Astrocyte of the spinal cord (primary cell): ENCODE measurements around the gene CNR1.

Experiments
- DNase-seq: peaks from one replicate; pipeline ENCODE4 v3.0.0; 2011; ENCODE audit warnings: low read depth, low spot score
- H3K4me3 ChIP-seq: 2 replicates; pipeline ENCODE4 v1.5.1; 2011; ENCODE audit warnings: low read depth, mild to moderate bottlenecking, low read length, moderate library complexity
- in situ Hi-C: cut with HindIII; loops from 2 replicates; pipeline ENCODE4 v1.10.0; 2017; ENCODE audit warnings: low sequenced_read_pairs
- TF ChIP-seq, protein P1 (sequence below): IDR thresholded peaks from 2 replicates; pipeline ENCODE4 v1.5.1; 2012; ENCODE audit warnings: low read depth, mild to moderate bottlenecking, low read length, inconsistent platforms

The CNR1 gene

DNA sequence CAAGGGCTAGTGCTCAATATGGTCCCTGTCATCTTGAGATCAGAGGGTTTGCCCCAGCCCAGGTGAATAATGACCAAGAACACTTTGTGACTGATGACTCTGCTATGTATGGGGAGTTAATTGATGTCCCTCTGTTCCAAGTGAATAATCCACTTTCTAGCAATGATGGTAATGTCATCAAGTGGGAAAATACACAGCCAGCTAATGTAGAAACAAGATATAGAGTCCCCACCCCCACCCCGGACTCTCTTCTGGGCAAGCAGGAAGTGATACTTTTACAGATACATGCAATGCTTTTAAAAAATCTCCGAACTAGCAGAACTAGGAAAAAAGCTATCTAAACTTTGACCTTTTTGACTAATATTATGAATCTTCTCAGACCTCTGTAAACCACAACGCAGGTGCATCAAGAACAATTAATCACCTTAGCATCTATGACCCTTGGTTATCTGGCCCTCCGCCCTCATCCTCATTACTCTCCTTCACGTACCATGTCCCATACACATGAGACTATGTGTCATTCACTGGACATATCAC, 30.5 kb downstream of the CNR1 start:
- TF ChIP-seq, protein P1, sequence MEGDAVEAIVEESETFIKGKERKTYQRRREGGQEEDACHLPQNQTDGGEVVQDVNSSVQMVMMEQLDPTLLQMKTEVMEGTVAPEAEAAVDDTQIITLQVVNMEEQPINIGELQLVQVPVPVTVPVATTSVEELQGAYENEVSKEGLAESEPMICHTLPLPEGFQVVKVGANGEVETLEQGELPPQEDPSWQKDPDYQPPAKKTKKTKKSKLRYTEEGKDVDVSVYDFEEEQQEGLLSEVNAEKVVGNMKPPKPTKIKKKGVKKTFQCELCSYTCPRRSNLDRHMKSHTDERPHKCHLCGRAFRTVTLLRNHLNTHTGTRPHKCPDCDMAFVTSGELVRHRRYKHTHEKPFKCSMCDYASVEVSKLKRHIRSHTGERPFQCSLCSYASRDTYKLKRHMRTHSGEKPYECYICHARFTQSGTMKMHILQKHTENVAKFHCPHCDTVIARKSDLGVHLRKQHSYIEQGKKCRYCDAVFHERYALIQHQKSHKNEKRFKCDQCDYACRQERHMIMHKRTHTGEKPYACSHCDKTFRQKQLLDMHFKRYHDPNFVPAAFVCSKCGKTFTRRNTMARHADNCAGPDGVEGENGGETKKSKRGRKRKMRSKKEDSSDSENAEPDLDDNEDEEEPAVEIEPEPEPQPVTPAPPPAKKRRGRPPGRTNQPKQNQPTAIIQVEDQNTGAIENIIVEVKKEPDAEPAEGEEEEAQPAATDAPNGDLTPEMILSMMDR = no peak
- DNase-seq = no peak
- H3K4me3 ChIP-seq = no peak overlapping the region
- in situ Hi-C loops = no loop called here

- no peak overlapping the region for H3K4me3 ChIP-seq
- TF ChIP-seq, protein P1 = no peak
- in situ Hi-C loops = no loop called here
- no peak for DNase-seq
These were observed 31.6 kb downstream of the CNR1 start for GRCh38 chr6:88134575-88134974.

- TF ChIP-seq, protein P1 = no peak
- in situ Hi-C loops = no loop called here
- H3K4me3 ChIP-seq = no peak overlapping the region
These were observed 32.4 kb downstream of the CNR1 start for GRCh38 chr6:88133718-88134117.

DNA sequence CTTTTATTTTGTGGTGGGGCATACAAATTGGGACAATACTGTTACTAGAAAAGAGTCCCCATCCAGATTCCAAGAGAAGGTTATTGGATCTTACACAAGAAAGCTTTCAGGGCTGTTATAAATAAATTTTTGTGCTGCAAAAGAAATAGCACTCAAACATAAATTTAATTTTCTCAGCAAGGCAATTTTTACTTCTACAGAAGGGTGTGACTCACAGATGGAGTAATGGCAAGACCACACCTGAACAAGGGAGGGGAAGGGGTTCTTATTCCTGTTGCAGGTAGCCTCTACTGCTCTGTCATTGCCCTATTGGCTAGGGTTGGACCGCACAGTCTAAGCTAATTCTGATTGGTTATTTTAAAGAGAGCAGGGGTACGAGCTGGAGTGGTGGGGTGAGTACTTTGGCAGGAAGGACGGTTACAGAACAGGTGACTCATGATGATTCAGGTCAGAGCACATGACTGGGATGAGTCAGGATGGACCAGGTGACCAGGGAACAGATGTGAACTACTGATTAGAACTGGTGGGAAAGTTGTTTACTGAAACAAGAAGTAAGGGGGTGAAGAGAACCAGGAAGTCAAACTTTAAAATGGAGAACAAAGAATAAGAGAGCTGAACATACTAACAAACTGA, 41.1 kb downstream of the CNR1 start:
- in situ Hi-C loops = no loop called here
- DNase-seq = no peak
- no peak overlapping the region for H3K4me3 ChIP-seq
- TF ChIP-seq, protein P1 = no peak

More at GRCh38 chr6:88133718-88134117, 32.4 kb downstream of the CNR1 start:
- no peak for DNase-seq

- DNase-seq = no peak
- TF ChIP-seq, protein P1 = no peak
- H3K4me3 ChIP-seq = no peak overlapping the region
- in situ Hi-C loops = no loop called here
These were observed 45.5 kb downstream of the CNR1 start for GRCh38 chr6:88120635-88121034.

- in situ Hi-C loops = no loop called here
- no peak overlapping the region for H3K4me3 ChIP-seq
- peak; percentile 8 for DNase-seq
- TF ChIP-seq, protein P1 = no peak
These were observed 46.4 kb downstream of the CNR1 start for GRCh38 chr6:88119769-88120168.
